NB4 (cell line): ENCODE measurements around the gene NDUFV1.

ENCODE experiments used
- DNase-seq: peaks from one replicate; pipeline ENCODE4 v3.0.0; 2010; ENCODE audit warnings: low read depth
- H3K4me3 ChIP-seq: one replicate; pipeline ENCODE4 v1.5.1; 2011; ENCODE audit warnings: mild to moderate bottlenecking, low read depth, low read length, moderate library complexity
- CTCF ChIP-seq: IDR thresholded peaks from one replicate; pipeline ENCODE4 v1.5.1; 2012; ENCODE audit warnings: low read depth, low read length
- MYC ChIP-seq: IDR thresholded peaks from 2 replicates; pipeline ENCODE4 v1.6.1; 2011; ENCODE audit warnings: low read depth, low read length
- POLR2A ChIP-seq: IDR thresholded peaks from 2 replicates; pipeline ENCODE4 v1.6.1; 2011; ENCODE audit warnings: mild to moderate bottlenecking; ENCODE audit not compliant: insufficient read length; ENCODE audit errors: extremely low read depth
- TF ChIP-seq, protein P1 (sequence below): IDR thresholded peaks from 2 replicates; pipeline ENCODE4 v1.6.1; 2011; ENCODE audit warnings: low read depth, low read length

NDUFV1 gene

DNA sequence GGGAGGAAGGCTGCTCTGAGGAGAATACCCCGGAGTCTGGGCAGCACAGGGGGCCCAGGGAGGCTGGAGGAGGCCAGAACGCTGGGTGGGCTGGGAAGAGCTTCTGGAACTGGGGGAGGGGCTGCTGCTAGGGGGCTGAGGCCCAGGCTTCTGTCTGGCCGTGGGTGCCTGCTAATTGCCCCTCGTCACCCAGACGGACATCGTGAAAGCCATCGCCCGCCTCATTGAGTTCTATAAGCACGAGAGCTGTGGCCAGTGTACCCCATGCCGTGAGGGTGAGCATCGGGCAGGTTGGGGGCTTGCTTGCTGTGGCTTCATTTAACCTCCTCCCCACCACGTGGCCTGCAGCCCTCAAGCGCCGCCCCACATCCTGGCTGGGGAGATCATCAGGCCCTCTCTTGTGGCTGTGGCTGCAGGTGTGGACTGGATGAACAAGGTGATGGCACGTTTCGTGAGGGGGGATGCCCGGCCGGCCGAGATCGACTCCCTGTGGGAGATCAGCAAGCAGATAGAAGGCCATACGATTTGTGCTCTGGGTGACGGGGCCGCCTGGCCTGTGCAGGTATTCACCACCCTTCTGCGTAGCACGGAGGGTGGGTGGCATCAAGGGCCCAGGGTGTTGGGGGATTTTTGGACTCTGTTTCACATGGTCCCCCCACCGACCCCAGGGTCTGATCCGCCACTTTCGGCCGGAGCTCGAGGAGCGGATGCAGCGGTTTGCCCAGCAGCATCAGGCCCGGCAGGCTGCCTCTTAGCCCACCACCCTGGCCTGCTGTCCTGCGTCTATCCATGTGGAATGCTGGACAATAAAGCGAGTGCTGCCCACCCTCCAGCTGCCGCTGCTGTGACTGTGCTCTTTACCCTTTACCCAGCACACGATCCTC lies 5.2 kb downstream of the NDUFV1 start:
- H3K4me3 ChIP-seq: no peak overlapping the region
- DNase-seq: no peak
- TF ChIP-seq POLR2A (no peak), CTCF (no peak), MYC (no peak)
- TF ChIP-seq, protein P1, sequence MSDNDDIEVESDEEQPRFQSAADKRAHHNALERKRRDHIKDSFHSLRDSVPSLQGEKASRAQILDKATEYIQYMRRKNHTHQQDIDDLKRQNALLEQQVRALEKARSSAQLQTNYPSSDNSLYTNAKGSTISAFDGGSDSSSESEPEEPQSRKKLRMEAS: no peak

- no peak for DNase-seq
- no peak overlapping the region for H3K4me3 ChIP-seq
- TF ChIP-seq, protein P1: no peak
- TF ChIP-seq MYC (no peak), POLR2A (no peak), CTCF (no peak)
Measured at GRCh38 chr11:67612751-67613150, 6.0 kb downstream of the NDUFV1 start.

DNA sequence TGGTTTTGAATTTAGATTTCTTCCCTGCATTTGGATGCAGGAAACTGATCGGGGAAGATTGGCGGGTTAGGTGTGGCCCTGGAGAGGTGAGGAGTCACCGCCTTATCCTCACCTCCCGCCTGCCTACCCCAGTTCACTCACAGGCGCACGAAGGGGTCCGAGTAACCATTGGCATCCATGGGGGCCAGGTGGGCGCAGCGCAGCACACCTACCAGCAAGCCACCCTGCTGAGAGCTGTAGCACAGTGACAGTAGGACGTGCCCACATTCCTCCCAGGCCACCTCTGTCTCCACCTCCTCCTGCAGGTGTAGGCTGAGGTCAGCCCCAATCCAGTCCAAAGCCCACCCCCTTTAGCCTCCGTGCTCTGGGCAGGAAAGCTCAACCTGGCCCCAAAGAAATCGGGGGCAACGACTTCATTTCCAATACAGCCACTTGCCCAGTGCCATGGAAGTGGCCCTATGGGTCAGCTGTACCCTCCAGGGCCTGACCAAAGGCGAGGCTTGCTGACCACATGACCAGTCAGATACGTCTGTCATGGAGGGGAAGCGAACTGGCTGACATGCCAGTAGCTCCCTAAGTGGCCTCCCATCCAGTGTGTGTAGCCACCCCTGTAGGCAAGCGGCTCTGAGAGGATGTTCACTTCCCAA lies 6.7 kb downstream of the NDUFV1 start:
- no peak for DNase-seq
- no peak for TF ChIP-seq POLR2A
- no peak overlapping the region for H3K4me3 ChIP-seq

DNA sequence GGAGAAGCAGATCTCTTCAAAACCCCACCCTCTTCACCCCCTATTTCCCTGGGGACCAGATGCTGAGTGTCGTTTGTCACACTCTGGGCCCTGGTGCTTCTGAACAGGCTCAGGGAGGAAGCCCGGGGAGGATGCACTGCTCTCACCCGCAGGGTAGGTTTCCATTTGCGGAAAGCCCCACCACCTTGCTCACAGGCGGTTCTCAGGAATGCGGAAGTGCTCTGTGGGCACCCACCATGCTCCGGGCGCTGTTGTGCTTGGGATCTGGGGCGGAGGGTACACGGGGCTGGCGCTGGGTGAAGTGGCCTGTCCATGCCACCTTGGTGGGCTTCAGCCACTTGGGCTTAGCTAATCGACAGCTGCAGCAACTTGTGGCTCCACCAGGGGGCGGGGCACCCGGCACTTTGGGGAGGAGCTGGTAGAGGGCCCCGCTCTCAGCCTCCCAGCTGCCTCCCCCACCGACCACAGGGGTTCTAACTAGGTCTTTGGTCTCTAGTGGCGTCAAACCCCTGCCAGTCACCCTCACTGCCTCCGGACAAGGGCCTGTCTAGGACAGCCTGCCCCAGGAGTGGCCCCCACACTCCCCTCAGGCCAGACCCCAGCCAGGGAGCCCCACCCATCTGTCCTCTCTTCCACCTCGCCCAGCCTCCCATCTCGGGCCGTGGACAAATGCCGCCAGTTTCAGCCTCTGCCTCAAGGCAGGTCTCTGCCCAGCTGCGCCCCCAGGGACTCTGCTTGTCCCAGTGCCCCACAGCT lies 7.4 kb downstream of the NDUFV1 start:
- peak overlapping the region; percentile 23 for H3K4me3 ChIP-seq
- TF ChIP-seq, protein P1: peak; percentile 67
- TF ChIP-seq MYC (peak; percentile 80), POLR2A (peak; percentile 51), CTCF (peak; percentile 63)
- DNase-seq: peak; percentile 97

- TF ChIP-seq POLR2A (no peak), CTCF (peak; percentile 76)
- TF ChIP-seq, protein P1: no peak
- peak; percentile 70 for DNase-seq
- H3K4me3 ChIP-seq: no peak overlapping the region
Measured at GRCh38 chr11:67614730-67615714, 8.3 kb downstream of the NDUFV1 start.
